SK-N-MC (cell line): Measurements from ENCODE around the gene SNRPD1.
A peak's percentile ranks its signal among the peaks of the same experiment; 100 is the strongest.

Experiments used
- EZH2 ChIP-seq: fragments of 200-600 bp; sonication (generic); IDR thresholded peaks from one replicate; pipeline ENCODE4 v1.6.1; 2017; ENCODE audit warnings: antibody characterized with exemption
- POLR2AphosphoS5 ChIP-seq: IDR thresholded peaks from 2 replicates; pipeline ENCODE4 v1.6.1; 2012; ENCODE audit warnings: mild to moderate bottlenecking, low read depth, low read length, borderline replicate concordance

DNA sequence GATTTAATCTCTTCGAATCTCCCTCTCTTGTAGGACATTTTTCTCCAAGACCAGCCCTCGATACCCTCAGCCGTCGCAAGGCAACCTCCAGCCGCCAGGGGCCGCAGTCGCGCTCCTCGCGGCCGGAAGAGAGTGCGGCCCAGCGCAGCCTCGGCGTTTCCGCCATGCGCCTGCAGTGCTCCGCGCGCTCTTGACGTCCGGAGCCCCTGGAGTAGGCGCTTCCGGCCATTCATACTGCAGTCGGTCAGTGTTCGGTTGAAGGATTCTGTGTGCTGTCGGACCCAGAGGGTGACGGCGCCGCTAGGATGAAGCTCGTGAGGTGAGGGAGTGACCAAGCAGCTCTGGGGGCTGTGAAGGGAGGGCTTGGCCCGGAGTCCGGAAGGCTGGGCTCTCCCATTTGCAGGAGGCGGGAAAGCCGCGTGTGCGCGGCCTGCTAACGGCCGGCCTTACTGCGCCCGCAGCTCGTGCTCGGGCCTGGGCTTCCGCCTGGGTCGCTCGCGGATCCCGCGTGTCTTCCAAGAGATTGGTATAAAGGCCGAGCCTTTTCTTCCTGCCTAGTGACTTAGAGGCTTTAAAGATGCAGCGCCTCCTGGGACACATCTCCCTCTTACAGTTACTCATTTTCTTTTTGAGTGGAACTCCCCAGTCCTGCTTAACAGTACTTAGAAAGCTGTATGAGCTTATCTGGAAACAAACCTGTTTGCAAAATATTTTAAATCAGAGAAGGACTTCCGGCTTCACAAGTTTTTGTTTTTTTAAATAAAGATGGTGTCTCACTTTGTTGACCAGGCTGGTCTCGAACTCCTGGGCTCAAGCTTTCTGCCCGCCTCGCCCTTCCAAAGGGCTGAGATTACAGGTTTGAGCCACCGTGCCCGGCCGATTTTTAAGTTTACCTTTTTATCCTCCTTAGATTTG, at the start of gene SNRPD1:
- TF ChIP-seq EZH2: no peak
- TF ChIP-seq POLR2AphosphoS5: peak; percentile 95
